ENCODE results near the gene MAJIN. TPM values are rescaled to one million over a fixed set of nuclear protein-coding genes. Genes with fewer than 3 reads are reported as not detected.

Gene MAJIN
- total RNA-seq, 3 donors from 2014 or later (not counting 1 experiment from before 2014, with no cell fraction given) = not detected

DNA sequence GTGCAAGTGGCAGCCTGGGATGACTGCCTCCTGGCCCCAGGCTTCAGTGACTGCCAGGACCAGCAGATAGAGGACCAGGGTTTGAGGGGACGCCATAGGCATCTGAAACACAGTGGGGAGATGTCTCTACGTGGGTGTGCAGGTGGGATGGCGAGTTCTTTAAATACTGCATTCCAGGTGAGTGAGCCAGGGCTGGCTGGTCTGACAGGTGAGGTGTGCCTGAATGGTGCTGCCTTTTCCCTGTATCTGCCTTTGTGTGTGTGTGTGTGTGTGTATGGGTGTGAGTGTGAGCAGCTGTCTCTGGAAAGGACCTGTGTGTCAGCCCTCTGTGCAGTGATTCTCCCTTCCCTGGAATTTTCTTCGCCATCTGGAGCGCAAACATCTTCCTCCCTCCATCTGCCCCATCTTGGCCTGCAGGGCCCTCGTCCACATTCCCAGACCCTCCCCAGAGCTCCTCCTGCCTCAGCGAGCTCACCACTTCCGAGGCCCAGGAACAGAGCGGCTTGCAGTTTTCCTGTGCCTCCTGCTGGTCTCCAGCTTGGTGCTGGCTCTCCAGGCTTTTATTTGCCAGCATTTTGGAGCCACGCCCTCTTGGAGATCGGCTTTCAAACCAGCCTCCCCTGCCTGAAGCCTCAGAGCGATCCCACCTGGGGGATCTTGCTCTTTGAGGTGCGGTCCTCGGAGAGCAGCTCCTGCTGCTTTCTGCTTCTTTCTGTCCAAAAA, 36.4 kb downstream of the MAJIN start, which contains the start of gene GPHA2:
GPHA2 (minus strand) TSS at position 535 of the 723 bp plus-strand sequence; CDS start at position 102, 433 bp downstream.
- Mint-ChIP-seq H3K4me3 (no peak within 1 kb of the TSS), H3K36me3 (no peaks in the 10 kb centered on the region), H3K27me3 (ENCODE audit: low read depth in 2 of 2) (peaks cover 0 to 3% of the 10 kb centered on the region in 2 donors), H3K4me1 (no peaks in the 10 kb centered on the region), H3K9me3 (no peaks in the 10 kb centered on the region), H3K27ac (no peak within 1 kb of the TSS)
- Histone ChIP-seq H3K9me3 (ENCODE audit: control insufficient read depth, insufficient read depth, low read length) (no peaks in the 10 kb centered on the region), H3K27me3 (ENCODE audit: control insufficient read depth, insufficient read depth, low read length) (no peaks in the 10 kb centered on the region), H3K27ac (ENCODE audit: low read length) (no peak within 1 kb of the TSS), H3K4me3 (ENCODE audit: low read length) (no peak within 1 kb of the TSS), H3K36me3 (ENCODE audit: control insufficient read depth, insufficient read depth, low read length) (peaks cover 27% of the 10 kb centered on the region), H3K4me1 (ENCODE audit: control insufficient read depth, insufficient read depth, low read length) (no peaks in the 10 kb centered on the region)
- intact Hi-C loops (cut with micrococcal nuclease) = no loop called here
- TF ChIP-seq, protein P1, sequence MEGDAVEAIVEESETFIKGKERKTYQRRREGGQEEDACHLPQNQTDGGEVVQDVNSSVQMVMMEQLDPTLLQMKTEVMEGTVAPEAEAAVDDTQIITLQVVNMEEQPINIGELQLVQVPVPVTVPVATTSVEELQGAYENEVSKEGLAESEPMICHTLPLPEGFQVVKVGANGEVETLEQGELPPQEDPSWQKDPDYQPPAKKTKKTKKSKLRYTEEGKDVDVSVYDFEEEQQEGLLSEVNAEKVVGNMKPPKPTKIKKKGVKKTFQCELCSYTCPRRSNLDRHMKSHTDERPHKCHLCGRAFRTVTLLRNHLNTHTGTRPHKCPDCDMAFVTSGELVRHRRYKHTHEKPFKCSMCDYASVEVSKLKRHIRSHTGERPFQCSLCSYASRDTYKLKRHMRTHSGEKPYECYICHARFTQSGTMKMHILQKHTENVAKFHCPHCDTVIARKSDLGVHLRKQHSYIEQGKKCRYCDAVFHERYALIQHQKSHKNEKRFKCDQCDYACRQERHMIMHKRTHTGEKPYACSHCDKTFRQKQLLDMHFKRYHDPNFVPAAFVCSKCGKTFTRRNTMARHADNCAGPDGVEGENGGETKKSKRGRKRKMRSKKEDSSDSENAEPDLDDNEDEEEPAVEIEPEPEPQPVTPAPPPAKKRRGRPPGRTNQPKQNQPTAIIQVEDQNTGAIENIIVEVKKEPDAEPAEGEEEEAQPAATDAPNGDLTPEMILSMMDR (IDR thresholded peaks at IDR 0.05) = no peak
- WGBS (ENCODE audit: insufficient coverage) = 86% methylated on average over 14 of the region's 14 CpGs
- DNase-seq = no peak
- no peak for ATAC-seq

DNA sequence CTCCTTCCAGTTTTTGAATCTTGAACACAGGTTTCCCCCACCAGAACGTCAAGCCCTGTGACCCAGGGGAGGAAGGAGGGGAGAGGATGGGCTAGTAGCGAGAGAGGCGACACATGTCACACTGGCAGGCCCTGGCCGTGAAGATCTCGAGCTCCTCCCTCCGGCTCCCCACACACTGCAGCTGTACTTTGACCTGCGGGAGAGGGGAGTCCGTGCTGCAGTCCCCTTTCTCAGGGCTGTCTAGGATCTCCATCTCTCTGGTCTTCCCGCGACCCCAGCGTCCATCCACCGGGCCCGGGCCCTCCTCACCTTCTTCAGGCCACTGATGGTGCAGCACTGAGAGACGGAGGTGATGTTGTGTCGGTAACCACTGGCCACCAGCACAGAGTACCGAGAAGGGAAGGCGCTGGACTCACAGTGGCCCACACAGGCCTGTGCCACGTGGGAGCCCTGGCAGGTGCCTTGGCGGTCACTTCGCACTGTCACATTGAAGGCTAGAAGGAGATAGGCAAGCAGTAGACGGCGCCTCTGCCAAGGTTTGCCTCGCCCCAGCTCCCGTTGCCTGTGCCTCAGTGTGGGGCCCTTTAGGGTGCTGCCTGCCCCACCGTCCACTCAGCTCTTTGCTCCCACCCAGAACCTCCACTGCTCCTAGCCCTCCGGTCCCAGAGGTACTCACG, 37.1 kb downstream of the MAJIN start:
- no peak for DNase-seq
- no peaks in the 10 kb centered on the region for H3K4me1 ChIP-seq (ENCODE audit: control insufficient read depth, insufficient read depth, low read length)
- H3K9me3 ChIP-seq (ENCODE audit: control insufficient read depth, insufficient read depth, low read length) = no peaks in the 10 kb centered on the region
- Mint-ChIP-seq H3K27me3 (ENCODE audit: low read depth in 2 of 2) (peaks cover 0 to 3% of the 10 kb centered on the region in 2 donors), H3K9me3 (no peaks in the 10 kb centered on the region), H3K4me1 (no peaks in the 10 kb centered on the region), H3K27ac (no peak overlapping the region), H3K36me3 (no peaks in the 10 kb centered on the region), H3K4me3 (no peak overlapping the region)
- ATAC-seq = no peak
- H3K27ac ChIP-seq (ENCODE audit: low read length) = no peak overlapping the region
- no peak overlapping the region for H3K4me3 ChIP-seq (ENCODE audit: low read length)
- peaks cover 29% of the 10 kb centered on the region for H3K36me3 ChIP-seq (ENCODE audit: control insufficient read depth, insufficient read depth, low read length)
- H3K27me3 ChIP-seq (ENCODE audit: control insufficient read depth, insufficient read depth, low read length) = no peaks in the 10 kb centered on the region
- WGBS (ENCODE audit: insufficient coverage) = 90% methylated on average over 27 of the region's 27 CpGs
- TF ChIP-seq, protein P1 (IDR thresholded peaks at IDR 0.05) = no peak
- intact Hi-C loops (cut with micrococcal nuclease) = no loop called here

DNA sequence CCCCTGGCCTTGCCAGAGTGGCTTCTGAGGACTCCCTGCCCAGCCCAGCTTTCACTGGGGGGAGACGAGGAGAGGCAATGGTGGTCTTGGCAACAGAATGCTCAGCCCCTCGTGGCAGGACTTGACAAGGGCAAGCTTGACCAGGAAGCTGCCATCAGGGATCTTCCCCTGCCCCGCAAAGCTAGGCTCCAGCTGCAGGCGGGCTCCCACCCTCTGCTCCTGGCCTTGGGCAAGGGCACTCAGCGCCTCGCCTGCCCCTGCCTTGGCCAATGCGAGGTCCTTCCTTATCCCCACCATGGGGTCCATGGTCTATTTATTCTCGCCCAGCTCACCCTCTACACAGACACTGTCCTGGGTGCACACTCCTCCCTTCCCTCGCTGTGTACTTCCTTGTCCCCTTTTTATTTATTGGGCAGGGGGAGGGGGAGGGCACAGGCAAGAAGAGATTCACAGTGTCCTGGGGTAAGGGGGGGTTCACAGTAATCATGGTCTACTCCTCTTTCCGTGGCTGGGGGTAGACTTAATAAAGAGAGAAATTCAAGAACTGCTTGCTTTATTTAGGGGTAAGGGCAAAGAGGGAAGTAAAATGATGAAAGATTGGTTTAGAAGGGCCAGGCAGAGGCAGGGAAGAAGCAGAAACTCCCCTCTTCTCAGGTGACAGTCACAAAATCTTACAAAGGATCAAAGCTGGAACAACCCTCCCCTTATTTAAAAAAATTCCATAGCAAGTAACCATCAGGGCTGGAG, 37.8 kb downstream of the MAJIN start:
- Histone ChIP-seq H3K27ac (ENCODE audit: low read length) (no peak overlapping the region), H3K4me3 (ENCODE audit: low read length) (no peak overlapping the region), H3K9me3 (ENCODE audit: control insufficient read depth, insufficient read depth, low read length) (no peaks in the 10 kb centered on the region), H3K27me3 (ENCODE audit: control insufficient read depth, insufficient read depth, low read length) (no peaks in the 10 kb centered on the region), H3K4me1 (ENCODE audit: control insufficient read depth, insufficient read depth, low read length) (no peaks in the 10 kb centered on the region), H3K36me3 (ENCODE audit: control insufficient read depth, insufficient read depth, low read length) (peaks cover 29% of the 10 kb centered on the region)
- Mint-ChIP-seq H3K4me1 (no peaks in the 10 kb centered on the region), H3K36me3 (no peaks in the 10 kb centered on the region), H3K9me3 (no peaks in the 10 kb centered on the region), H3K4me3 (no peak overlapping the region), H3K27ac (no peak overlapping the region), H3K27me3 (ENCODE audit: low read depth in 2 of 2) (peaks cover 0 to 3% of the 10 kb centered on the region in 2 donors)
- TF ChIP-seq, protein P1 (IDR thresholded peaks at IDR 0.05) = no peak
- intact Hi-C loops (cut with micrococcal nuclease) = no loop called here
- ATAC-seq (no peak), DNase-seq (no peak)
- 89% methylated on average over 9 of the region's 10 CpGs for WGBS (ENCODE audit: insufficient coverage)
